NCI-H2029 (cell line): ENCODE results near the gene PTPRM.

Experiments used
- DNase-seq: peaks from one replicate; lab custom pipeline; 2025; lab: John Stamatoyannopoulos, UW

PTPRM gene

DNA sequence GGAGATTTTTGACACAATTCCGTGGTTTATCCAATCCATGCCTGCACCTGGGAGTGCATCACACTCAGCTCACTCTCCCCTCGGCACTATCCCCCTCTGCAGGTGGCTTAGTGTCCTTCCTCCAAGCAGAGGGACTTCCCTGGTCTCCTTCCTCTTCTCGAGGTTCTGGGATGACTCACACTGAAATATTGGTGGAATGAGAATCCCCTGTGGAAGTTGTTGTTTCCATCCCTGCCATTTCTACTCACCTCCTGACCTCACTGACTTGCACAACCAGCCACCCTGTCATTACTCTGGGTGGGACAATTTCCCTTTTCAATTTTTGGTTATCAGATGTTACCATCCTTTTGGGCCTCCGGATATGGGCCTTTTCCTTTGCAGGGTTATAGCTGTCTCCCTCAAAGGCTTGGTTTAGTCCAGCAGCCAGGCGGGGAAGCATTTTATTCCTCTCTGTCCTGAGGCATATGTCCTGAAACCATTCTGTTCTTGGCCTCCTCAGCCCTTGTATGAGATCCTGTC, 59.9 kb downstream of the PTPRM start:
- no peak for DNase-seq

DNA sequence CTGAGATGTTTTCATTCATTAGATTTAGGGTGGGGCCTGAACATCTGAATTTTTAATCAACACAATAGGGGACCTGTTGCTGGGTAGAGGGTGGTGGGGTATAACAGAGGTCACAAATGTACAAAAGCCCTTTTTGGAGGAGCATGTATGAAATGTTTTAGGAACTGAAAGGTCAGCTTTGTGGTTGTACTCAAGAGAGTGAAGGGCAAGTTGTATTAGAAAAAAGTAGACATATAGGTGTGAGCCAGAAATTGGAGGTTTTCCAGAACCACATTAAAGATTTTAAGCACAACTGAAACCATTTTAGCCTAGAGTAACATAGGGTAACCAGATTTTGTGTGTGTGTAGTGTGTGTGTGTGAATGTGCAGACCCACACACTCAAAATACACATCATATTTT, 62.3 kb downstream of the PTPRM start:
- no peak for DNase-seq

GRCh38 chr18:7630731-7631442, 63.8 kb downstream of the PTPRM start:
- no peak for DNase-seq

DNA sequence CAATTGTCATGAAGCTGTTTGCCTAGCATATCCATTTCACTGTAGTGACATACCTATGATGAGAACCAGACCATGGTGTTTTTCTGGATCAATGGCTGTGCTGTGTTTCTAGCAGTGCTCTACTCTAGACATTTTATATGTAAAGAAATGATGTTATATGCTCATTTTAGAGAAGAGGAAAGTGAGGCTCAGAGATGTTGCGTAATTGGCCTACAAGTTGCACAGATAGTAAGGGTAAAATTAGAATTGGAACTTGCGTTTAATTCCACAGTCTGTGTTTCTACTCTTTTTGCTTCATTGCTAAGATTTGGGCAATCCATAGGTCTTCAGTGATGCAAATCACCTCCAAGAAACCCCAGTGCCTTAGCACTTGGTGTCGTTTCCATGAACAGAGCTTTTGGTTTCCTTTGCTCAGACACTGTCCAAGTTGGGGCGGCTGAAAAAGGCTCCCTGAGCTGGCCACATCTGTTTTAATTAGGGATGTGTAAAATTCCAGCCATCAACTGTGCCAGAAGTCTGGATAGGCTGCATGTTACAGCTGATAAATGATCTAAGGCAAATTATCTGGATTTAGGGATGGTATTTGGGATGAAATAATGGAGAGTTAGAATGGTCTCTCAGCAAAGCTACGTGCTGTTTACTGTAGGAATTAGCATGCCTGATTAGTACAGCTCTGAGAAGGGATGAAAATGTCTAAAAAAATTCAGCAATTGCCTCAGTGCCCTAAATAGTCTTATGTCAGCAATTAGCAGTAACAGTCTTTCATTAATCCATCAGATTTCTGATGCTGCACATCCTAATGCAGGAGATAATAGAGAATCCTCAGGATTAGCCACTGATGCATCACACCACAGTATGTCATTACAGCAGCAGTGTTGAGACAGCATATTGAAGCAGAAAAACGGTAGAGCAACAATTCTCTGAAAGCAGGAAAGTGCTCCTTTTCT, 65.3 kb downstream of the PTPRM start:
- no peak for DNase-seq

DNA sequence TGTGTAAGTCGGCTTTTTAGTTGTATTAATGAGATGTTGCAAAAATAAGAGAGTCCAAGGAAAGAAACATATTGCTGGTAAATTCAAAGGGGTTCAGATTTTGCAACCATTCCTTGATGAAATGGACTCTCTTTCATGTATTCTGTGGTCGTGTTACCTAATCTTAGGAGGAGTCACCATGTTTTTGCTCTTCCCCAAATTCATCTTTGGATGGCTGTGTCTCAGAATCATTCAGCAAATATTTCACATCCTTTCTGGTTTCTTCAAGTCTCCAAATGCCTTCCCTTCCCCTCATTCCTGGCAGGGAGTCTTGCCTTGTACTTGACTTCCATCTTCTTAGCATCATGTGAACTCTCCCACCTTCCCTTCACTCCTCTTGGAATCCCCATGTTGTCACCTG, 66.1 kb downstream of the PTPRM start:
- DNase-seq = no peak

DNA sequence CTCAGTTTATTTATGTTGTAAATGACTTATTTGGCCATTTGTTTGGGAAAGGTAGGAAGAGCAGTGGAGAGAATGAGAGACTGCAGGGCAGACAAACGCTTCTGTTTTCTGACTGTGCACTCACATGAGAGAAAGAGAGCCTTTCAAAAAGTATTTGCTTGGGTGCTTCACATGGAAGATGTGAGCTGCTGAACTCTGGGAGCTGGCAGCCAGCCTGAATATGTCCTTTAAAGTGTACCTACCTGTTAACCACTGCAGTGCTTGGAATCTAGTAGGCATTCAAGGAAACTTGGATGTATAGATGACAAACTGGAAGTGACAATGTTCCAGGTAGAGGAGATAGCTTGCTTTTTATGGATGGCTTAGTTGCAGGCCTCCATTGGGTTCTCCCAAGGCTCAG, 68.8 kb downstream of the PTPRM start:
- DNase-seq = no peak

DNA sequence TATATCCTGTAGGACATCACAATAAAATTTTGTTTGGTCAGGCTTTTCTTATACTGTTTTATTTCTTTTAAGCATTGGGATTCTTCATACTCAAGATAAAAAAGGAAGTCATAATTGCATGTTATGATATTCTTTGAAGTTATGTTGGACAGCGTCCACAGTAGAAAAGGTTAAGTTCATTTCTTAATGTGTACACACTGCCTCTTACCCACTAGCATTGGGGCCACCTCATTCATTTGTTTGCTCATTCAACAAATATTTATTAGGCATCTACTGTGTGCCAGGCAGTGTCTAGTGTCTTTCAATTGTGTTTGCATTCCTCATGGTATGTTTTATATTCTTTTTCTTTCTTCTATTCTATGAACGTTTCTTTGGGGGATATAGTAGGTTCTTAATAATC, 70.2 kb downstream of the PTPRM start:
- DNase-seq = no peak

DNA sequence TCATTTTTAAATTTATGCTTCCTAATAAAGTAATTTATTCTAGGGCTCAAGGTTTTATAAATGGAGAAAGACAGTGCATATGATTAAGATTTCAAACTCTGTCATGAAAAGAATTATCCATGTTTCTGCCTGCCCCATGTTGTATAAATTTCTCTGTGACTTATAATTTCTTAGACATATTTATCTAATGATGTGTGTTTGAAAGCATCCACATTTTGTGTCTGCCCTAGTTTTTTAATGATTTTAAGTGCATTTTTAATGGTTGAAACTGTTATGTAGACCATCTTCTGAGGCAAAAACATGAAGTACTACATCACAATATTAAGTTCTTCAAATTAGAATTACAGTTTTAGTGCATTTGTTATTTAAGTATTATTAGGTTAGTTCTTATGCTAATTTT, 71.2 kb downstream of the PTPRM start:
- DNase-seq = no peak

DNA sequence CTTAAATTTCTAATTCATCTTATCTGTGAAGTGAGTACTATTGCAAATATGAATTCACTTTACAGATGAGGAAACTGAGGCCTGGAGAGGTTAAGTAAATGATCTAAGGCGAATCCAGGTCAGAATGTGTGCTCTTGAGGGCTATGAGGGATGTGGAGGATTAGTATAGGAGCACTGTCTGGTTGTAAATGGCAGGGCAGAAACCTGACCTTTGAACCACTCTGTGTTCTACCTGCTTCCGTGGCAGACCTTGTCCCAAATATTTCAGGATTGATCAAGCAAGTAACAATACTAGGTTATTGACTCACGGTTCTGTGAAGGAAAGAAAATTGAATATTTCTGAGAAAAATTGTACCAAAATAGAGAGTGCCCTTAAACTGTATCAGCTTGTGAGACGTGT, 74.7 kb downstream of the PTPRM start:
- no peak for DNase-seq

DNA sequence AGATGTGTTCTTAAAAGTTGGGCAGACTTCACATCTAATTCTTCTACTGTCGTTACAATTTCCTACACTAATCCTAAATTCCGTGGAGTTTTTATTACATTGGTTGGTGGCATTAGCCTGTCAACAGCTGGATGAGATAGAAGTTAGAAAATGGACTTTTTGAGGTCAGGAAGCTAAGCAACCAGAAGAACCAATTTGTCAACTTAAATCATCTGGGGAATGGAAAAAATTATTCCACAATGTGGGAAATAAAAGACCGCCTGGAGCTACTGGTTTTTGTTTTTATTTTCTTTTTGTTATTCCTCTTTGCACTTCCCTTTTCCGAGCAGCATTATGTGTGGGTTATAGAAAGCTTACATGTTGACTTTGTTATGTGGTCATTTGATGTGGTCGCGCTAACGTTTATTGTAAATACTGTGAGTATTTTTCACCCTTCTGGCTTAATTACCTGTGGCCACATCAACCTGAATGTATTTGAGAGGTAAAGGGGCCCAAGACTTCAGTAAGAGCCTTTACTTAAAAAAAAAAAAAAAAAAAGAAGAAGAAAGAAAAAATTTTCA, 75.3 kb downstream of the PTPRM start:
- no peak for DNase-seq

DNA sequence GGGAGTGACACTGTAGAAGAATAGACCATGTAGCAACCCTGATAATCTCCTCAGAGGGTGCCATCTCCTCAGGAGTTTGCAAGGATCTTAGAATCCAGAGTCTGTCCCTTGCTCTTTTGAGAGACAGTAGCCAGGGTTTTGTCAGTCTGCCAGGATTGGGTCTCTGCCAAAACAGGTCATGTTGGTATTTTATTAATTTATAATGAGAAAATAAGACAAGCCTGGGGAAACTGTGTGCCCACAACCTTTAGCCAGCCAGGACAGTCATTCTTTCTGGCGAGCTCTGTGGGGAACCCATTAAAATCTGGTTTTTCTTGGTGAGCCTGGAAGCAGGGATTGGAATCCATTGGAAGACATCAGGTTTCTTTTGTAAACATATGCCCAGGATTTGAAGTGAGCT, 78.6 kb downstream of the PTPRM start:
- DNase-seq = peak; percentile 46

- DNase-seq = no peak
Measured at GRCh38 chr18:7646174-7646886, 79.2 kb downstream of the PTPRM start.

DNA sequence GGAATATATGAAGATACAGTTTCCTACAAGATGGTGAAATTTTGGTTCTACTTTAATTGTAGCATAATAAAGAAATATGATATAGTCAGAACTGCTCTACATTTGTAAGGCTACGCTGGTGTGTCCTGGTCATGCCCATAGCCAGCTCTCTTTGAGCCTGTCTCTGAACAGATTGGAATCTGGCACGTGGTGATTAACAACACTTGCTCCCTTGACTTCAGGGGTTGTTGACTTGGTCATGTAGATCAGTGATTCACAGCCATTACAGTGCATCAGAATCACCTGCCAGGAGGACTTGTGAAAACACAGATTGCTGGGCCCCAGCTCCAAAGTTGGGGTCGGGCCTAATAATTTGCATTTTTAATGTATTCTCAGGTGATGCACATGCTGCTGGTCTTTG, 80.4 kb downstream of the PTPRM start:
- DNase-seq = no peak

DNA sequence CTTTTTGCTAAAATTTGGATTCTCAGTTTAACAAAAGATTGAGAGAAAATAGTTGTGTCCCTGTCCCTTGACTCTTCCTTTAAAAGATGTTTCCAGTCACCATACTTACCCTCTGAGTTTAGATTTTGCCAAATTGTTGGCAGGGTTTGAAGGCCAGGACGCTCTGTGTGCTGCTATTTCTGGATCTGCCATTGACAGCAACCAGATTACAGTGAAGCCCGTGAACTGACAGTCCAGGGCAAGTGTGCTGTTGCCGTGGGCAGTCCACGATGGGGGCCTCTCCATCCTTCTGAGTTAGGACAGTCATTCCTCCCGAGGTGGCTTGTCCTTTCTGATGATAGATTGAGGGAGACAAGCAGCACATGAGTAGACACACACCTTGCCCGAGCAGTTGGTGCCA, 89.9 kb downstream of the PTPRM start:
- DNase-seq = no peak

GRCh38 chr18:7657937-7658336, 90.8 kb downstream of the PTPRM start:
- no peak for DNase-seq

DNA sequence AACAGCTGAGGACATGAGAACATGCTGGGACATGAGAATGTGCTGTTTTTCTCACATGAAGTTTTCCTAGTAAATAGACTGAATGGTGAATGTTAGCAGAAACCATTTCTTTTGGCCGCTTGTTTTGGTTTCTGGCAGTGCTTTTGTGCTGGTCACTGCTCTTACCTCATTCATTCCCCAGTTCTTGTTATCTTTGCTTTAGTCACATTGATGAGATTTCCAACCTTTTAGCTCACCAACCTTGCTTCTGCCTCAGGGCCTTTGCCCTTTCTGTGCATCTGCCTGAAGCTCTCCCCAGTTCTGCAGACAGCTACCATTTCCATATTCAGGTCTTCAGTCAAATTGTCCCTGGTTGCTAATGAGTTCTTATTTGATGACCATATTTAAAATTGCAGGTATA, 91.6 kb downstream of the PTPRM start:
- DNase-seq = no peak

DNA sequence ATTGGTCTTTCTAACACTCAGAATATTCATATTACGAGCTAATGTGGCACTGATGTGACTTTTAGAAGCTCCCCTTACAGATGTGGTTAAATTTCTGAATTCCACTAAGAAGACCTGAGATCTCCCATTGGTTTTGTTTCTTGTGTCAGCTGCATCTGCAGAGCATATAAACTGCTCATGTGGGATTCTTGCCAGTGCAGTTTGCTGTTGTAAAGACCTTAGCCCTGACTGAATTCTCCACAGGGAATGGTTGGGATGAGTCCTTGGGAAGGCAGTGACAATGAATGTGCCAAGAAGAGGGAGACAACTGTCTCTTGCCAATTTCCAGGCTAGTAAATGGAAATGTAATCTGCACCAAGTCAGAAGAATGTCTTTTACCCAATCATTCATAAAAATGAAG, 94.1 kb downstream of the PTPRM start:
- DNase-seq = no peak

- no peak for DNase-seq
Measured at GRCh38 chr18:7662866-7663265, 95.8 kb downstream of the PTPRM start.

DNA sequence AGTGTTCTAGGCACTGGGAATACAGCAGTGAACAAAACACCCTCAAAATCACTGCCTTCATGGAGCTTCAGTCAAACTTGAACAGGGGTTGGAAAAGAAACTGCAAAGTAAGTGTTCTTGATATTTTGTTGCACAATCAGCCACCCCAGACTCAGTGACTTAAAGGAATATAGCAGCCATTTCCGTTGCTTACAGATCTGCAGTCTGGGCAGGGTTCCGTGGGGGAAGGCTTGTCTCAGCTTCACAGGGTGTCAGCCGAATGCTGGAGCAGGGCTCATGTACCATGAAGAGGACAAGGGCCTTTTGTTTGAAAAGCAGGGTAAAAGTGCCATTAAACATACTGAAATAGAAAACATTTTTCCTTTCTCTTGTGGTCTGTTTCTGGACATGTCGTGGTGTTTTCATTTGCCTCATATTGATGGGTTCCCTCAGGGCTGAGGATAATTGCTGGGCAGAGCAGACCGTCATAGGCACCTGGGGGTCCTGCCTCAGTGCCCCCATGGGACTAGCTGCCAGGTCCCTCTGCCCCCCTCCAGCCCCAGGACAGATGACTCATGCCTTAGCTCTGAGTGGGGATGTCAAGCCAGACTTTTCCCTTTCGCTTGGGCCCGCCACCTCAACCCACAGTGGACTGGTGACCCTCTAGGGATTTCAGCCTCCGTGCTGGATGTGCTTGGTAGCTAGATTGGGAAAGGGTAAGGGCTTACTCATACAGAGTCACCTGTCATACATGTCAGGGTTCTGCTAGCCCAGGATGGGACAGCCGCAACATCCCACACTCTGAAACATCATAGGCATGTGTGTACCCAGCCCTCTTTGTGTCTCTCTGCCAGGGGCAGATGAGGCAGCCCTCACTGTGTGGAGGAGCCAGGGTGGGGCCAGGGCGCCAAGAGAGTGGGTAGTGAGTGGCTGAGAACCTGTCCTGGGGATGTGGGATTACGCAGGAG, 96.5 kb downstream of the PTPRM start:
- no peak for DNase-seq

DNA sequence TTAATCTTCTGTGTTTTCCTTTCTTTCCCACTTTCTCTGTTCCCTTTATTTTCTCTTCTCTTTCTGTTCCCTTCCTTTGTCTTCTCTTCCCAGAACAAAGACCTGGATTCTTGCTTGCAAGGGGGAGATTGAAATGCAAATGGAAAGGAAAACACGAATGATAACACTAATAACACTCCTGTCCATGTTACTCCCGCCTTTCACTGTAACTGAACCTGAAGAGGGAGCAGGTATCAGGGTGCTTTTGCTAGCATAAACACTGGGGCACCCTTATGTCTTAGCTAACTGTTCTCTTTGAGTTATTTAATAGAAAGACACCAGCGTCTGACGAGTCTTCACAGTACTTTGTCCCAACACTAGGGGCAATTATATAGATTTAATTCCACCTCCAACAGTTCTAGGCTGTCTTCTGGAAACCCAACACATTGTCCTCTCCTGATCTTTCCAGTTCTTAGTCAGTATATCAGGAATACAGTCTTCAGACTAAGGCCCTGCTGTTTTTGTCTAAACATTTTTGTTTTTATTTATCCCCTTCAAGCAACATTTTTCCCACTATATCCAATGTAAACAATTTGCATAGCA, 99.2 kb downstream of the PTPRM start:
- no peak for DNase-seq

GRCh38 chr18:7668392-7668791, 101.3 kb downstream of the PTPRM start:
- DNase-seq = no peak
